ENCODE measurements around the gene KIF5B.
"Not testable (repeated sequence)": the region's sequence is repeated elsewhere in the genome, so short reads cannot be mapped to it uniquely, and the experiment has no call there.

Gene KIF5B

GRCh38 chr10:31974434-31975124 is 81.6 kb downstream of the KIF5B start:
- no peaks in the 10 kb centered on the region for H3K79me2 ChIP-seq (ENCODE audit: low read length)
- no peak for DNase-seq
- H2AFZ ChIP-seq (ENCODE audit: low read length), result no peak overlapping the region
- no peak overlapping the region for H3K4me3 ChIP-seq (ENCODE audit: low read length)
- H3K9me3 ChIP-seq (replicated peaks; ENCODE audit: insufficient read depth, low read length), result no peaks in the 10 kb centered on the region
- H3K4me2 ChIP-seq (ENCODE audit: low read depth, low read length), result no peak overlapping the region
- TF ChIP-seq EZH2 (optimal IDR thresholded peaks at IDR 0.05; ENCODE audit: low read depth, low read length) (no peak), CTCF (IDR thresholded peaks at IDR 0.05; ENCODE audit: low read length) (no peak), EZH2phosphoT487 (IDR thresholded peaks at IDR 0.05; ENCODE audit: low read length) (no peak)
- H3K4me1 ChIP-seq (ENCODE audit: low read length), result no peaks in the 10 kb centered on the region
- H3K36me3 ChIP-seq (replicated peaks; ENCODE audit: insufficient read depth, low read length), result no peaks in the 10 kb centered on the region
- no peaks in the 10 kb centered on the region for H4K20me1 ChIP-seq (ENCODE audit: insufficient read depth, low read length)
- no peaks in the 10 kb centered on the region for H3K9me2 ChIP-seq (replicated peaks; ENCODE audit: insufficient read depth, low read length)
- no peak overlapping the region for H3K9ac ChIP-seq (ENCODE audit: low read length)
- H3K27ac ChIP-seq (ENCODE audit: low read length), result no peak overlapping the region
- H3K27me3 ChIP-seq (replicated peaks; ENCODE audit: insufficient read depth, low read length), result no peaks in the 10 kb centered on the region
- no peaks in the 10 kb centered on the region for H3F3A ChIP-seq (ENCODE audit: insufficient read depth, low read length)

GRCh38 chr10:31972519-31973041 is 83.6 kb downstream of the KIF5B start:
- no peaks in the 10 kb centered on the region for H3K4me1 ChIP-seq (ENCODE audit: low read length)
- no peaks in the 10 kb centered on the region for H3K9me3 ChIP-seq (replicated peaks; ENCODE audit: insufficient read depth, low read length)
- H3K27ac ChIP-seq (ENCODE audit: low read length), result no peak overlapping the region
- no peaks in the 10 kb centered on the region for H3F3A ChIP-seq (ENCODE audit: insufficient read depth, low read length)
- no peak overlapping the region for H3K9ac ChIP-seq (ENCODE audit: low read length)
- no peaks in the 10 kb centered on the region for H3K79me2 ChIP-seq (ENCODE audit: low read length)
- H3K4me2 ChIP-seq (ENCODE audit: low read depth, low read length), result no peak overlapping the region
- DNase-seq, result no peak
- no peaks in the 10 kb centered on the region for H3K9me2 ChIP-seq (replicated peaks; ENCODE audit: insufficient read depth, low read length)
- H3K36me3 ChIP-seq (replicated peaks; ENCODE audit: insufficient read depth, low read length), result no peaks in the 10 kb centered on the region
- no peaks in the 10 kb centered on the region for H4K20me1 ChIP-seq (ENCODE audit: insufficient read depth, low read length)
- no peak overlapping the region for H3K4me3 ChIP-seq (ENCODE audit: low read length)
- H2AFZ ChIP-seq (ENCODE audit: low read length), result no peak overlapping the region
- H3K27me3 ChIP-seq (replicated peaks; ENCODE audit: insufficient read depth, low read length), result no peaks in the 10 kb centered on the region
- TF ChIP-seq EZH2 (optimal IDR thresholded peaks at IDR 0.05; ENCODE audit: low read depth, low read length), result no peak
- no peak for TF ChIP-seq EZH2phosphoT487 (IDR thresholded peaks at IDR 0.05; ENCODE audit: low read length)

- not testable (repeated sequence) for H3K27ac ChIP-seq (ENCODE audit: low read length); H3K9me2 ChIP-seq (replicated peaks; ENCODE audit: insufficient read depth, low read length); H3K4me2 ChIP-seq (ENCODE audit: low read depth, low read length); H3K36me3 ChIP-seq (replicated peaks; ENCODE audit: insufficient read depth, low read length); H4K20me1 ChIP-seq (ENCODE audit: insufficient read depth, low read length); H3K27me3 ChIP-seq (replicated peaks; ENCODE audit: insufficient read depth, low read length); H3F3A ChIP-seq (ENCODE audit: insufficient read depth, low read length); H3K9me3 ChIP-seq (replicated peaks; ENCODE audit: insufficient read depth, low read length); H3K79me2 ChIP-seq (ENCODE audit: low read length); H3K4me3 ChIP-seq (ENCODE audit: low read length); H3K4me1 ChIP-seq (ENCODE audit: low read length); H2AFZ ChIP-seq (ENCODE audit: low read length); DNase-seq; H3K9ac ChIP-seq (ENCODE audit: low read length)
Measured at GRCh38 chr10:31969847-31970246, 86.4 kb downstream of the KIF5B start.

- H3K36me3 ChIP-seq (replicated peaks; ENCODE audit: insufficient read depth, low read length), result no peaks in the 10 kb centered on the region
- no peaks in the 10 kb centered on the region for H3K4me1 ChIP-seq (ENCODE audit: low read length)
Measured at GRCh38 chr10:31963589-31963980, 92.6 kb downstream of the KIF5B start.

More at GRCh38 chr10:31963589-31963980, 92.6 kb downstream of the KIF5B start:
- H2AFZ ChIP-seq (ENCODE audit: low read length), result no peak overlapping the region
- H3F3A ChIP-seq (ENCODE audit: insufficient read depth, low read length), result no peaks in the 10 kb centered on the region
- H3K4me3 ChIP-seq (ENCODE audit: low read length), result no peak overlapping the region
- H3K4me2 ChIP-seq (ENCODE audit: low read depth, low read length), result no peak overlapping the region
- no peak overlapping the region for H3K9ac ChIP-seq (ENCODE audit: low read length)
- DNase-seq, result no peak
- no peaks in the 10 kb centered on the region for H3K27me3 ChIP-seq (replicated peaks; ENCODE audit: insufficient read depth, low read length)
- no peaks in the 10 kb centered on the region for H3K9me3 ChIP-seq (replicated peaks; ENCODE audit: insufficient read depth, low read length)
- H3K79me2 ChIP-seq (ENCODE audit: low read length), result no peaks in the 10 kb centered on the region
- H3K27ac ChIP-seq (ENCODE audit: low read length), result no peak overlapping the region
- no peaks in the 10 kb centered on the region for H3K9me2 ChIP-seq (replicated peaks; ENCODE audit: insufficient read depth, low read length)
- no peak for TF ChIP-seq EZH2 (optimal IDR thresholded peaks at IDR 0.05; ENCODE audit: low read depth, low read length)
- no peak for TF ChIP-seq CTCF (IDR thresholded peaks at IDR 0.05; ENCODE audit: low read length)
- no peak for TF ChIP-seq EZH2phosphoT487 (IDR thresholded peaks at IDR 0.05; ENCODE audit: low read length)
- no peaks in the 10 kb centered on the region for H4K20me1 ChIP-seq (ENCODE audit: insufficient read depth, low read length)
